Central memory CD8-positive, alpha-beta T cell (primary cell): Measurements from ENCODE around the gene KRT15.

Experiments used
- ATAC-seq: fragments of 150-1000 bp; cut with Tn5 transposase; replicated peaks from 2 replicates; pipeline ENCODE4 v1.10.0; 2022; ENCODE audit warnings: mild to moderate bottlenecking, moderate FRiP score, moderate number of reproducible peaks; ENCODE audit not compliant: poor library complexity, severe bottlenecking; ENCODE audit errors: extremely low read depth
- DNase-seq, 2 donors: peaks; one replicate each; pipeline ENCODE4 v3.0.0; 2021; ENCODE audit warnings: low spot score in 2 of 2
- H3K27ac Mint-ChIP-seq: one replicate; pipeline ENCODE4 v1.8.0; 2022; ENCODE audit warnings: low read depth, mild to moderate bottlenecking, moderate library complexity, mixed read lengths
- H3K27me3 Mint-ChIP-seq: one replicate; pipeline ENCODE4 v1.8.0; 2022; ENCODE audit warnings: mixed read lengths
- H3K36me3 Mint-ChIP-seq: one replicate; pipeline ENCODE4 v1.8.0; 2022; ENCODE audit warnings: mild to moderate bottlenecking, moderate library complexity, mixed read lengths; ENCODE audit not compliant: insufficient read depth
- H3K4me1 Mint-ChIP-seq: one replicate; pipeline ENCODE4 v1.8.0; 2022; ENCODE audit warnings: mixed read lengths
- H3K4me3 Mint-ChIP-seq: one replicate; pipeline ENCODE4 v1.8.0; 2022; ENCODE audit warnings: mild to moderate bottlenecking, moderate library complexity, mixed read lengths
- H3K9me3 Mint-ChIP-seq: one replicate; pipeline ENCODE4 v1.8.0; 2022; ENCODE audit warnings: mixed read lengths

KRT15 gene

DNA sequence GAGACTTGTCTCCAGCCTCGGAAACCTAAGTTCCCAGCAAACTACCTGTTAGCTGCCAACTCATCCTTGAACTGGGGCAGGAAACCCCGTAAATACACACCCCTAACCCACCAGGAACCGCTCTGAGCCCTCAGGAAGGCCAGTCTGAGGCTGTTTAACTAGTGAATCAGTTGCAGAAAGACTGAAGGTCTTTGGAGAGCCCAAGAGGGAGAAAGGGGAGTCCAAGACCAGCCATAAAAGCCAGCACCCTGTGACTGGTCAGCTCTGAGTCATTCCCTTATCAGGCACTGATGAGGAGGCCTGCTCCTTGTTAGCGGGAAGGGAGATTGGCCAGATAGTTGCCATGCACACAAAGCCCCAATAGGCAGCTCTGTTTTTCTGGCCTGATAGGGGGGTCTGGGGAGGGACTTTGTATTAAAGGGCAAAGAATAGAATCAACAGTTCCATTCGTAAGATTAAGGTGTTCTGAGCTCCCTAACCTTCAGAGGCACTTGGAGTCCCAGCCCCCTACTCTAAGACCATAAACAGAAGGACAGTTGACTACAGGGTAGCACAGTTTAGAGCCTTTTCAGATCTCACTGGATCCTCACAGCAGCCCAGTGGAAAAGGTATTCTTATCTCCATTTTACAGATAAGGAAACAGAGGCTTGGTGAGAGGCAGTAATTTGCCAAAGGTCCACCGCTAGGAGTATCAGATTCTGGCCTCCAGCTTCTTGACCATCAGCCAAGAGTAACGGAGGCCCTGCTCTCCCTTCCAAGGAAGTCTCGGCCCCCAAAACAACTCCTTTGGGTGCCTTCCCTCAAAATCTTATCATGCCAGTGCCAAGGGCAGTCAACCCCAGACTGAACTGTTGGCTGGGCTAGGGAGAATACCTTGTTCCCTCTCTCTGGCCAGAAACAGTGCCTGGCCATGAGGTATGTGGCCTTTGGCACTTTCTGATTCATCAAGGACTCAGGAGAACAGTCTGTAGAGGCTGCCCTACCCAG, 11.7 kb upstream of the KRT15 start:
- Mint-ChIP-seq H3K27me3 (peaks cover 97% of the 10 kb centered on the region), H3K27ac (no peak overlapping the region), H3K9me3 (no peaks in the 10 kb centered on the region), H3K4me3 (no peak overlapping the region), H3K36me3 (no peaks in the 10 kb centered on the region), H3K4me1 (peaks cover 14% of the 10 kb centered on the region)
- no peak for DNase-seq
- no peak for ATAC-seq

DNA sequence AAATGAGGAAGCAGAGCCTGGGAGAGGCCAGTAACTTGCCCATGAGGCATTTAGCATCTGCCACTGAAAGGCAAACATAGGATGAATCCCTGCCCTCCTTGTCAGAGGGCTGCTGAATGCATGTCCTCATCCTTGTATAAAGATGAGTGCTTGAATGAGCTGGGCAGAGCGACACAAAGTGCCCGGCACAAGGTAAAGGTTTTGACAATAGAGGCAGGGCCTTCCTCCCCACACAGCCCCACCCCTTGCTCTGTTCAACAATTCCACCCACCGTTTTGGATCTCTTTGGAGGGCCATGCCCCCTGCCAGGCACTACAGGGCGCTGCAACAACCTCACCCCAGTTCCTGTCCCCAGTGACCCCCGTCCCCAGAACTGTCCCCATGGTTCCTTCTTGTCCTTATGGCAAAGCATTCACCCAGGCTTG, 10.8 kb upstream of the KRT15 start:
- no peaks in the 10 kb centered on the region for H3K36me3 Mint-ChIP-seq
- DNase-seq: no peak
- no peak for ATAC-seq
- H3K27me3 Mint-ChIP-seq: peaks cover 94% of the 10 kb centered on the region
- H3K4me1 Mint-ChIP-seq: peaks cover 14% of the 10 kb centered on the region
- no peak overlapping the region for H3K27ac Mint-ChIP-seq
- no peaks in the 10 kb centered on the region for H3K9me3 Mint-ChIP-seq
- H3K4me3 Mint-ChIP-seq: peak overlapping the region; percentile 27

DNA sequence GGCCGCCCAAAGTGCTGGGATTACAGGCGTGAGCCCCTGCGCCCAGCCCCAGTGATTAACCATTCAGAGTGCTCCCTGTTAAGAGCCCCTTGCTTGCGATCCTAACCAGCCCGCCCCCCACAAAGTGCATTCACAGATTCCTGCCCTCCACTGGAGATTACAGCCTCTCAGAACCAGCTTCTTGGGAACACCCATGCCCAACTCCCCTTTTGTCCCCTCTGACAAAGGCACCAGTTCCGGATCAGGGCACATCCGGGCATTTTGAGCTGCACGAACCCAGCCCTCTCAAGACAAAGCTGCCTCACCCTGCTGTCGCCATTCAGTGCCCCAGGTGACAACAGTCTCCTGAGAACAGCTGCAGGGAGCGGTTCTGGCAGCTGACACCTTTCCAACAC, 10.3 kb upstream of the KRT15 start:
- DNase-seq (no peak), ATAC-seq (no peak)
- Mint-ChIP-seq H3K27me3 (peaks cover 93% of the 10 kb centered on the region), H3K4me3 (peak overlapping the region; percentile 27), H3K27ac (no peak overlapping the region), H3K36me3 (no peaks in the 10 kb centered on the region), H3K4me1 (peaks cover 14% of the 10 kb centered on the region), H3K9me3 (no peaks in the 10 kb centered on the region)

DNA sequence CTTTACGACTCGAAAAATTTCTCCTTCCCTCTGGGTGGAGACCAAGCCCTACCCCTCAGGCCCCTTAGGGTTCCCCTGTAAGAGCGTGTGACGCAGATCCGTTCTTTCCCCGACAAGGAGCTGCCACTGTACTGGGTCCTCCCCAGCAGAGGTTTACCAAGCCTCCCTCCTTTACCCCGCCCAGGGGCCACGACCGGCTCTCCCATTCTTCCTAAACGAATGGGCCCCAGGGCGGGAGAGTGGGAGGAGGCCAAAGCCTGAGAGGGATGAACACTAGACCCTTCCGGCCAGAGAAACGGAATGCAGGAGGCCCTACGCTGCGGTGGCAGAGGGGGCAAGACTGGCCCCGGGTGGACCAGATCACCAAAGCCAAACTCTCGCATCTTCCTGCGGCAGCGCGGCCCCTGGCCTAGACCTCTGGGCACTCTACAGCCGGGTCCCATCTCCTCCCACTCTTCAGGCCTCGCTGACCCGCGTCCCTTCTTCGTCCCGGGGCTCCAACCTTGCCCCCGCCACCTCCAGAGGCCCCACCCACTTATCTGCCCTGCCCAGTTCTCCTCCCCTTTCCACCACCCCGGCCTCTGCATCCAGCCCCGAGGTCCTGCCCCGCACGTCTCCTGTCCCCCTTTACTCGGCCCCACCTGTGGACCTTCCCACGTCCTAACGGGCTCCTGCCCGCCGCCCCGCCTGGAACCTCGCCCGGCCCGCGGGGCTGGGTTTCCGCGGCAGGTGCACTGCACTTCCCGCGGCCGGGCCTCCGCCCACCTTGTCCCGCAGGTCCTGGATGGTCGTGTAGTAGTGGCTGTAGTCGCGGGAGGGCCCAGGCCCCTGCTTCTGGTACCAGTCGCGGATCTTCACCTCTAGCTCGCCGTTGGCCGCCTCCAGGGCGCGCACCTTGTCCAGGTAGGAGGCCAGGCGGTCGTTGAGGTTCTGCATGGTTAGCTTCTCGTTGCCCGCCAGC, 8.7 kb upstream of the KRT15 start:
- peaks cover 14% of the 10 kb centered on the region for H3K4me1 Mint-ChIP-seq
- peaks cover 84% of the 10 kb centered on the region for H3K27me3 Mint-ChIP-seq
- H3K9me3 Mint-ChIP-seq: no peaks in the 10 kb centered on the region
- H3K36me3 Mint-ChIP-seq: no peaks in the 10 kb centered on the region
- DNase-seq: no peak
- ATAC-seq: no peak
- no peak overlapping the region for H3K27ac Mint-ChIP-seq
- H3K4me3 Mint-ChIP-seq: peak overlapping the region; percentile 51

DNA sequence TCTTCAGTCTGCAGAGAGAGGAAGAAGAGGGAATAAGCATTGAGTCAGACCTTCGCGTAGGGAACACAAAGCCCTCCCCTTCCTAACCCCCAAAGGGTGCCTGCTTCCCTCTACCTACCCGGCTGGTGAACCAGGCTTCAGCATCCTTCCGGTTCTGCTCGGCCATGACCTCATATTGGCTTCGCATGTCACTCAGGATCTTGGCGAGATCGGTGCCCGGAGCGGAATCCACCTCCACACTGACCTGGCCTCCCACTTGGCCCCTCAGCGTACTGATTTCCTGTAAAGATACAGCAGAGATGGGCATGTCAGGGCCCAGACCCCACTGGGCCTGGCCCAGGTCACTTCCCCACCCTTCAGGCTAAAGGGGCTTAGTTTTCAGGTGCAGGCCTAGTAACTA, 5.6 kb upstream of the KRT15 start:
- no peak for ATAC-seq
- DNase-seq: no peak
- Mint-ChIP-seq H3K9me3 (no peaks in the 10 kb centered on the region), H3K4me3 (no peak overlapping the region), H3K36me3 (no peaks in the 10 kb centered on the region), H3K27me3 (peaks cover 59% of the 10 kb centered on the region), H3K4me1 (peaks cover 12% of the 10 kb centered on the region), H3K27ac (no peak overlapping the region)

DNA sequence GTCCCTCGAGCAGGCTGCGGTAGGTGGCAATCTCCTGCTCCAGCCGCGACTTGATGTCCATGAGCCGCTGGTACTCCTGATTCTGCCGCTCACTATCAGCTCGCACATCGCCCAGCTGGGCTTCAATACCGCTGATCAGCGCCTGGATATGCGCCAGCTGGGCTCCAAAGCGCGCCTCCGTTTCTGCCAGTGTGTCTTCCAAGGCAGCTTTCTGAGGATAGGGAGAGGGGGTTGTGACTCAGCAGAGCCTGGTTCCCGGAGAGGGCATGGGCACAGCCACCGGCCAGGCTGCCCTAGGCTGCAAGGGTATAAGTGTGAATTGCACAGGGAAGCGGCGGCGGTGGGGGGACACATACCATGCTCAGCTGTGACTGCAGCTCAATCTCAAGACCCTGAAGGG, 5.1 kb upstream of the KRT15 start:
- ATAC-seq (no peak), DNase-seq (no peak)
- Mint-ChIP-seq H3K27ac (no peak overlapping the region), H3K27me3 (peaks cover 59% of the 10 kb centered on the region), H3K9me3 (no peaks in the 10 kb centered on the region), H3K4me3 (no peak overlapping the region), H3K36me3 (no peaks in the 10 kb centered on the region), H3K4me1 (peaks cover 7% of the 10 kb centered on the region)

DNA sequence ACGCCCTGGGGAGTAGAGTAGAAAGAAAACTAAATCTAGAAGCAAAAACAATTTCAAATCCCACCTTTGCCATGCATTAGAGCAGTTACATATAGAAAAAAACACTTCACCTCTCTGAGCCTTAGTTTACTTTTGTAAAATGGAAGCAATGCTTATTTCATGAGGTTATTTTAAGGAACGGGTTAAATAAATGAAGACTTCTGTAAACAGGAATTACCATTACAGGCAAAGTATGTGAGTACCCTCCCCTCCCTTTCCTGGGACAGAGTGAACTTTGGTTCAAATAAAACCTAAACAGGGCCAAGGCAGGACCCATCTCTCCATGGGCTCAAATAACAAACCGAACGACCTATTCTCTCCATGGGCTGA, 4.5 kb upstream of the KRT15 start:
- Mint-ChIP-seq H3K4me1 (peaks cover 2% of the 10 kb centered on the region), H3K27ac (no peak overlapping the region), H3K4me3 (no peak overlapping the region), H3K9me3 (no peaks in the 10 kb centered on the region), H3K27me3 (peaks cover 59% of the 10 kb centered on the region), H3K36me3 (no peaks in the 10 kb centered on the region)
- ATAC-seq (no peak), DNase-seq (no peak)

DNA sequence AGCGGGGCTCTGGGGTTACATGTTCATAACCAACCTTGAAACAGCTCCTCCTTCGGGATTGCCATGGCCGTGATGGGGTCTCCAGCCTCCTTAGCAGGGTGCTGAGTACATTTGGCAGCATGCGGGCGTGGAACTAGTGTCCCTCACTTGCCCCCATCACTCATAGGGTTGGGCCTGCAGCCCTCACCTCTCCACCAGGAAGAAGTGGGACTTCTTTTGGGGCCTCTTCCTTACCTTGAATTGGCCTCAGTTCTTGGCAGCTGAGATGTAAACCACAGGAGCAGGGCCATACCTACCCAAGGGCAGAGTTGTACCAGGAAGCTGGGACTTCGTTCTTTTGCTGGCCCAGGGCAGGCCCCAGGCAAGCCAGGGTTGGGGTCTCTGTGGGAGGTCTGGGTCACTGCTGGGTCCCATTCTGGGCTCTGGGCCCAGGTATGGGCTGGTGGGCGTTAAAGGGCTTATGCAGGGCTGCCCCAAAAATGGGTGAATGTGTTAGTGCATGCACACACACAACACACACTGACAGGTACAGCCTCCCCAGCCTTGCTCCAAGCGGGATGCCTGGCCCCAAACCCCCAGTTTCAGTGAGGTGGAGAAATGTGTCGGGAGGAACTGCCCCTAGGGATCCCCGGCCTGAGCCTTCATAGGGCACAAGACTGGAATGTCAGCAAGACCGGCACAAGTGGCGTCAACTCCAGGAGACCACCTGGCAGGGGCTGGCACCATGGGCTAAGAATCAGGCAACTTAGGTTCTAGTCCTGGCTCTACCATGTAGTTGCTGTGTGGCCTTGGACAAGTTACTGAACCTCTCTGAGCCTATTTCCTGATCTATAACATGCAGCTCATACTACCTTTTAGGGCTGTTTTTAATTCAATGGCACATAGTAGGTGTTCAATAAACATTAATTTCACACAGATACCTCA, 3.9 kb upstream of the KRT15 start:
- no peaks in the 10 kb centered on the region for H3K9me3 Mint-ChIP-seq
- no peak overlapping the region for H3K27ac Mint-ChIP-seq
- no peaks in the 10 kb centered on the region for H3K4me1 Mint-ChIP-seq
- DNase-seq (no peak), ATAC-seq (no peak)
- no peak overlapping the region for H3K4me3 Mint-ChIP-seq
- peaks cover 54% of the 10 kb centered on the region for H3K27me3 Mint-ChIP-seq
- H3K36me3 Mint-ChIP-seq: no peaks in the 10 kb centered on the region

DNA sequence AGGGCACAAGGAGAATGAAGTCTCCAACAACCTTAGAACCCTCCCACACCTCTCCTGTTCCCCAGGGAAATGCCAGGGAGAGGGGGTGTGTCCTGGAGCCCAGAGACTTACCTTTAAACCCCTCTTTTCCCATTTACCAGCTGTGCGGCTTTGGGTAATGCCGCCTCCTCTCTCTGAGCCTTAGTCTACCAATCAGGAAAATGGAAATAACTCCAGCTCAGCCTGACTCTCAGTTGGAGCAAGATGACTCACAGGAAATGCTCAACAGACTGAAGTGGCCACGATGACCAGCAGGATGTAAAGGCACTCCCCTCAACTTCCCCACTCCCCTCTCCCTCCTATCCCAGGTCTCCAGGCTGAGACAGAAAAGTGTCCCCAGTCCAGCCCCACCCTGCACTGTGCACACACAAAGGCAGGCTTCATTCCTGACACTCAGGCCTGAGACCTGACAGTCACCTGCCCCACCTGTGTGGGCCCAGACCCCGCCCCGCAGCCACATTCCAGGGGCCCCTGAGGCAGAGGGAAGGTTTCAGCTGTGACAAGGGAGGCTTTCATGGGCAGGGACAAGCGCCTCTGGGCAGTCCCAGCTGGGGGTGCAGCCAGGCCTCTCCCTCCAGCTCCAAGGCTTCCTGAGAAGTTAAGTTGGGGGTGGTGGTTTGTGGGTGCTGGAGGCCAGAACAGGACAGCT, 3.0 kb upstream of the KRT15 start:
- H3K9me3 Mint-ChIP-seq: no peaks in the 10 kb centered on the region
- no peak overlapping the region for H3K27ac Mint-ChIP-seq
- no peaks in the 10 kb centered on the region for H3K4me1 Mint-ChIP-seq
- H3K36me3 Mint-ChIP-seq: no peaks in the 10 kb centered on the region
- DNase-seq (no peak), ATAC-seq (no peak)
- H3K4me3 Mint-ChIP-seq: no peak overlapping the region
- H3K27me3 Mint-ChIP-seq: peaks cover 54% of the 10 kb centered on the region

DNA sequence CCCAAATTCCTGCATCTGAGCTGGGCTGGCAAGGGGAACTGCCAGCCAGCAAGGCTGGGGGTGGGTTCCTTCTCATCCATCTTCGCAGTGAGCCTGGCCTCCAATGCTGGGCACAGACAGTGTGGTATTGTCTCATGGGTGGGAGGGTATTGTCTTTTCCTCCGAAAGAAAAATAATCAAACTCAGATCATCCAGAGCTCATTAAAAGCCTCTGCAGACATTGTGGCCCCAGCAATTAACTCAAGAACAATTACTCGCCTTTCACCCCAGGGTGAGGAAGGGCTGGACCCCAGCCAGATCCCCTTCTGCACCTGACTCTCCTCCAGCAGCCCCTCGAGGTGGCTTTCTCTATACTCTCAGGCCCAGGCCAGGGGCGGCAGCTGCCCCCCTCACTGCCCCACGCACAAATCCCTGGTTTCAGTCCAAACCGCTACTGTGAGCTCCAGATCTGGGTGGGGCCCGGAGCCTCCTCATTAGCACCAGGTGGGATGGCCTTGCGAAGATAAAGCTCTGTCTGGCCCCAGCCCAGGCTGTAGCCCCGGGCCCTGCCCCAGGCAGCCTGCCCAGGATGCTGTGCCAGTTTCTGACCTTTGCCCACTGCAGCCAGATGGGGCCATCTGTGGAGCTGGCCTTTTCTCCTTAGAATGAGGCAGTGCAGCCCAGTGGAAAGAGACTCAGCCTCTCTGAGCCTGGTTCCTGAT, 2.3 kb upstream of the KRT15 start:
- Mint-ChIP-seq H3K27ac (no peak overlapping the region), H3K27me3 (peaks cover 57% of the 10 kb centered on the region), H3K4me1 (no peaks in the 10 kb centered on the region), H3K36me3 (no peaks in the 10 kb centered on the region), H3K9me3 (no peaks in the 10 kb centered on the region), H3K4me3 (no peak overlapping the region)
- no peak for ATAC-seq
- no peak for DNase-seq

DNA sequence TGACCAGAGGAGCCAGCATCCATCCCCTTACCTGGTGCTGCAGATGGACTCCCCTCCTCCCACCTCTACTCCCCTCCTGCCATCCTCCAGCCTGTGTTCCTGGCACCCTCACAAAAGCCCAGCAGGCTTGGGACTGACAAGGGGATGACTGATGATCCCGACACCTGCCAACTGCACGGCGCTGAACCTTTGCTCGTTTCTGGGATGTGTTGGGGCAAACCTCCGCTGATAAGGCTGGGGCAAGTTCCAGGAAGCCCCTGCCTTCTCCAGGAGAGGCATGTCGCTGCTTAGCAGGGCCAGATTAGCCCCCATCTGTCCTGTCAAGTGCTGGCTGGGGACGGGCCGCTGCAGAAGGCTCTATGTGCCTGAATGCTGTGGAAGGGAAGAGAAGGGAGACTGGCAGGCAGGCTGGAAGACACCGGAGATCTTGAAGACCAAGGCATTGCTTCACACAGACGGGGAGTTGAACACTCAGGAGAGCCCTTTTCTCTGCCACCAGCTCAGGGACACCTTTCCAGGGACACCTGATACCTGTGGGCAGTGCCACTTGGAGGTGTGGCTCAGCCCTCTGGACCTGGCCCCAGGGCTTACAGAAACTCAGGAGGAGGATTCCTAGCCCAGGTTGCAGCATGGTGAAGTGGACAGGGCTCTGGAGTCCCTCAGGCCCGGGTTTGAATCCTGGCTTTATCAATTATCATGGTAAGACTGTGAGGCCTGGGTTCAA, 973 bp upstream of the KRT15 start:
- no peak overlapping the region for H3K4me3 Mint-ChIP-seq
- H3K27ac Mint-ChIP-seq: no peak overlapping the region
- DNase-seq (no peak), ATAC-seq (no peak)
- H3K36me3 Mint-ChIP-seq: no peaks in the 10 kb centered on the region
- no peaks in the 10 kb centered on the region for H3K4me1 Mint-ChIP-seq
- H3K27me3 Mint-ChIP-seq: peaks cover 54% of the 10 kb centered on the region
- H3K9me3 Mint-ChIP-seq: no peaks in the 10 kb centered on the region
